ENCODE data around the gene TXNL4A. TPM values are rescaled to one million over a fixed set of nuclear protein-coding genes. Genes with fewer than 3 reads are reported as not detected.

Gene TXNL4A, protein sequence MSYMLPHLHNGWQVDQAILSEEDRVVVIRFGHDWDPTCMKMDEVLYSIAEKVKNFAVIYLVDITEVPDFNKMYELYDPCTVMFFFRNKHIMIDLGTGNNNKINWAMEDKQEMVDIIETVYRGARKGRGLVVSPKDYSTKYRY
- 100 to 1,000 TPM; 168 to 187 (median 174) TPM for total RNA-seq (2021; fragmentation: NEBNext Ultra II Directional; extraction: Animal tissue kit (Norgen Biotek cat#: 25700))
- long read RNA-seq, transcript TXNL4A-201 (3 exons, 3,504 nt), result major isoform, 23 of 37 reads
- long read RNA-seq, partial matches to known transcripts, result 2 of 37 reads
- long read RNA-seq, other reads (novel, unspliced or antisense), result 10 of 37 reads

DNA sequence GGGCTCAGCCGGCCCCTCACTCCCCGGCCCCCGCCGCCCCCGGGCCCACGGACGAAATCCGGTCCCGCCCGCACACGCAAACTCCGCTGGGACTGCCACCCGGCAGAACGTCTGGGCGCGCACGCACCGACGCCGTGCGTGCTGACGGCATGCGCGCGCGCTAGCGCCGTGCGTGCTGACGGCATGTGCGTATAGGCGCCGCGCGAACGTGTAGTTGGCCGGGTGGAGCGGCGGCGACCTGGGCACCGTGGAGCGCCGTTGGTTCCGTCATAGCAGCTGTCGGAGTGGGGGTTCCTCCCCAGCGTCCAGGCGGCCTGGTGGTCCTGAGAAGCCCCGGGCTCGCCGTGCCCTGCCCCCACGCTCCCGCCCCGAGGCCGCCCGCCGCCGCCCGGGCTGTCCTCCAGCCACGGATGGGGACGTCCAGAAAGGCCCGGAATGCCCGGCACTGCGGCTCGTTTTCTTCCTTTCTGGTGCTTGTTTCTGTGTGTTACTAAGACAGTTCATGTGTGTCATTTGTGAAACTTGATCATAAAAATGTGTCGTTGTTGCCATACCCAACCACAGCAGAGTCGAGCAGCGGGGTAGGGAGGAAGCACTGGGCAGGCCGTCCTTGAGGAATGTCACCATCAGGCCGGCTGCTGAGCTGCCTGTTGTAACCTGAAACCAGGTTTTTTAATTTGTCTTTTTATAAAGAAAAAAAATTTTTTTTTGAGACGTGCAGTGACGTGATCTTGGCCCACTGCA lies at the start of gene TXNL4A:
Gene TXNL4A, minus strand, starts transcription at position 113 of the 744 bp plus-strand sequence. CDS start 171 bp downstream, outside the sequence.
- TF ChIP-seq, protein P1, sequence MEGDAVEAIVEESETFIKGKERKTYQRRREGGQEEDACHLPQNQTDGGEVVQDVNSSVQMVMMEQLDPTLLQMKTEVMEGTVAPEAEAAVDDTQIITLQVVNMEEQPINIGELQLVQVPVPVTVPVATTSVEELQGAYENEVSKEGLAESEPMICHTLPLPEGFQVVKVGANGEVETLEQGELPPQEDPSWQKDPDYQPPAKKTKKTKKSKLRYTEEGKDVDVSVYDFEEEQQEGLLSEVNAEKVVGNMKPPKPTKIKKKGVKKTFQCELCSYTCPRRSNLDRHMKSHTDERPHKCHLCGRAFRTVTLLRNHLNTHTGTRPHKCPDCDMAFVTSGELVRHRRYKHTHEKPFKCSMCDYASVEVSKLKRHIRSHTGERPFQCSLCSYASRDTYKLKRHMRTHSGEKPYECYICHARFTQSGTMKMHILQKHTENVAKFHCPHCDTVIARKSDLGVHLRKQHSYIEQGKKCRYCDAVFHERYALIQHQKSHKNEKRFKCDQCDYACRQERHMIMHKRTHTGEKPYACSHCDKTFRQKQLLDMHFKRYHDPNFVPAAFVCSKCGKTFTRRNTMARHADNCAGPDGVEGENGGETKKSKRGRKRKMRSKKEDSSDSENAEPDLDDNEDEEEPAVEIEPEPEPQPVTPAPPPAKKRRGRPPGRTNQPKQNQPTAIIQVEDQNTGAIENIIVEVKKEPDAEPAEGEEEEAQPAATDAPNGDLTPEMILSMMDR (IDR thresholded peaks at IDR 0.05), result no peak
- no peaks in the 10 kb centered on the region for H3K27me3 Mint-ChIP-seq (ENCODE audit: insufficient read depth)
- peaks cover 9% of the 10 kb centered on the region; the same call in 1 of the 2 replicates for H3K36me3 Mint-ChIP-seq (ENCODE audit: low read depth)
- DNase-seq, result peak; percentile 65
- peak within 1 kb of the TSS; percentile 88 for H3K4me3 Mint-ChIP-seq
- H3K4me1 Mint-ChIP-seq (ENCODE audit: low read depth), result peaks cover 22% of the 10 kb centered on the region
- H3K9me3 Mint-ChIP-seq, result no peaks in the 10 kb centered on the region
- peak within 1 kb of the TSS; percentile 94 for H3K27ac Mint-ChIP-seq

DNA sequence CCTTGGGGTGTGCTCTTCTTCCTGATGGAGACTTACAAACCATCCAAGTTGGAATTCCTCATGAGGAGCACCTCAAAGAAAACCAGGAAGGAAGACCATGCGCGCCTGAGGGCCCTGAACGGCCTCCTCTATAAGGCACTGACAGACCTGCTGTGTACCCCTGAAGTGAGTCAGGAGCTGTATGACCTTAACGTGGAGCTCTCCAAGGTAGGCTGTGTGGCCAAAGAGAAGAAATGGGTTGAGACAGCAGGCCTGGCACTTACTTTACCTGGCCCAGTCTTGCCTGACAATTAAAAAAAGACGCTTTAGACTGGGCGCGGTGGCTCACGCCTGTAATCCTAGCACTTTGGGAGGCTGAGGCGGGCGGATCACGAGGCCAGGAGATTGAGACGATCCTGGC lies 48.9 kb upstream of the TXNL4A start:
- H3K27me3 Mint-ChIP-seq (ENCODE audit: insufficient read depth), result peaks cover 3% of the 10 kb centered on the region
- no peak overlapping the region for H3K4me3 Mint-ChIP-seq
- H3K4me1 Mint-ChIP-seq (ENCODE audit: low read depth), result peaks cover 25% of the 10 kb centered on the region
- DNase-seq, result no peak
- 0 out of 2 replicates have a peak, but pooled peaks cover 4% of the 10 kb centered on the region for H3K36me3 Mint-ChIP-seq (ENCODE audit: low read depth)
- H3K27ac Mint-ChIP-seq, result no peak overlapping the region
- TF ChIP-seq, protein P1 (IDR thresholded peaks at IDR 0.05), result no peak
- H3K9me3 Mint-ChIP-seq, result no peaks in the 10 kb centered on the region

DNA sequence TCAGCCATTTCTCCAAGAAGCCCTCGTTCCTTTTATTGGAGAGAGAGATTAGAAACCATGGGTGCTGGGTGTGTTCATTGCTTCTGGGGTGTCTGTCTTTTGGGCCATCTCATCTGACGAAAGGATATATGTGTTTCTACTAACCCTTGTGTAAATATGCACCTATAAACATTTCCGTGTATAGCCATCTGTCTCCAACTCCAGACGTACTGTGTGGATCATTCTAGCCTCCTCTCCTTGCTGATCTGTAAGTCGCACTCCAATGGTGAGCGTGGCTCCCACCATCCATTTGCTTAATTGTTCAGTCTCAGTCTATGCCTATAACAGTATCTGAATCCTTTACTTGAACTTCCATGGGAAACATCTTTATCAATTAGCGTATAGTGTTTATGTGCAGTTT lies 47.6 kb upstream of the TXNL4A start:
- Mint-ChIP-seq H3K4me3 (peak overlapping the region; percentile 96), H3K27me3 (ENCODE audit: insufficient read depth) (peaks cover 3% of the 10 kb centered on the region), H3K27ac (no peak overlapping the region), H3K9me3 (no peaks in the 10 kb centered on the region), H3K4me1 (ENCODE audit: low read depth) (peaks cover 31% of the 10 kb centered on the region), H3K36me3 (ENCODE audit: low read depth) (0 out of 2 replicates have a peak, but pooled peaks cover 4% of the 10 kb centered on the region)
- TF ChIP-seq, protein P1 (IDR thresholded peaks at IDR 0.05), result no peak
- no peak for DNase-seq

DNA sequence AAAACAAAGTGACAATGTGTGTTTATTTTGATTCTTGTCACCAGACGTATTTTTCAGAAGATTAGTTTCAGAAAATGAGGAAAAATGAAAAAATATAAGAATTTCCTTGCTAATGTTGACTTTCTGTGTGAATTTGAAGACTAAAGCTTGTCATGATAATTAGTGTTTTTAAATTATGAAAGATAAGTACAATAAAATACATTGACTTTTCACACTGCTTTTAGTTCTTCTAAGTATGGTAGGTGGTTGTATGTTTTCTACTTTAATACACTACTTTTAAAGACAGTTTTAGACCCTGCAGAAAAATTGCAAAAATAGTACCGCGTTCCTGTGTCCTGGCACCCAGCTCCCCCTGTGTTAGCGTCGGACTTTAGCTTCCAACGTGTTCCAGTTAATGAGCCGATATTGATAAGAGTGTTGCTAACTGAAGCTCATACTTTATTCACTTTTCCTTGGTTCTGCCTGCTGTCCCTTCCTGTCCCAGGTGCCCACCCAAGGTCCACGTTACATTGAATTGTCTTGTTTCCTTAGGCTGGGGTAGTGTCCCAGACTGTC lies 46.6 kb upstream of the TXNL4A start:
- Mint-ChIP-seq H3K27ac (peak overlapping the region; percentile 64), H3K36me3 (ENCODE audit: low read depth) (0 out of 2 replicates have a peak, but pooled peaks cover 4% of the 10 kb centered on the region), H3K4me1 (ENCODE audit: low read depth) (peaks cover 31% of the 10 kb centered on the region), H3K27me3 (ENCODE audit: insufficient read depth) (peaks cover 3% of the 10 kb centered on the region), H3K9me3 (no peaks in the 10 kb centered on the region), H3K4me3 (peak overlapping the region; percentile 96)
- TF ChIP-seq, protein P1 (IDR thresholded peaks at IDR 0.05), result peak; percentile 55; the same call in 1 of the 2 replicates
- no peak for DNase-seq

DNA sequence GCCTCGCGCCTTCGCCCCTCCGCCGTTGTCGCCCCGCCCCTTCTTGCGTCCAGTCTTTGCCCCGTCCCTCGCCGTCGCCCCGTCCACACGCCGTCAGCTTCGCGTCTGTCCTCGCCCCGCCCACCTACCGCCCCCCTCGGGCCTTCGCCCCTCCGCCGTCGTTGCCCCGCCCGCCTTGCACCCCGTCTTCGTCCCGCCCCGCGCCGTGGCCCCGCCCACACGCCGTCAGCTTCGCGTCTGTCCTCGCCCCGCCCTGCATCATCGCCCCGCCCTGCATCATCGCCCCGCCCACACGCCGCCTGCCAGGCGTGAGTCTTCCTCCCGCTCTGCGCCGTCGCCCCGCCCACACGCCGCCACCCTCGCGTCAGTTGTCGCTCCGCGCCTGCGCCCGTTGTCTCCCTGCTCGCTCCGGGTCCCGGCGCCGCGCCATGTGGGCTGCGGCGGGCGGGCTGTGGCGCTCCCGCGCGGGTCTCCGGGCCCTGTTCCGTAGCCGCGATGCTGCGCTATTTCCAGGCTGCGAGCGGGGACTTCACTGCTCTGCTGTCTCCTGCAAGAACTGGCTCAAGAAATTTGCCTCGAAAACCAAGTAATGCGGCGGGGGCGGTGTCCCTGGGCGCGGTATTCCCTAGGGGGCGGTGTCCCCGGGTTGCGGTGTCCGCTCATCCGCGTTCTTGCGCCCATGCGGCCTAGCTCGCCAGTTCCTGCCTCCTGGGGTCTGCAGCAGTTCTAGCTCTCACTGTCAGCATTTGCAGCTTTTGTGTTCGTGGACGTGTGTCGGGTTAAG lies 45.9 kb upstream of the TXNL4A start, which contains the start of gene RBFA:
Gene RBFA, plus strand, starts transcription at position 367 of the 784 bp plus-strand sequence. Its CDS starts 62 bp downstream, at position 429.
- no peaks in the 10 kb centered on the region for H3K9me3 Mint-ChIP-seq
- H3K4me1 Mint-ChIP-seq (ENCODE audit: low read depth), result peaks cover 31% of the 10 kb centered on the region
- TF ChIP-seq, protein P1 (IDR thresholded peaks at IDR 0.05), result peak; percentile 81
- peak within 1 kb of the TSS; percentile 96 for H3K4me3 Mint-ChIP-seq
- peaks cover 3% of the 10 kb centered on the region for H3K27me3 Mint-ChIP-seq (ENCODE audit: insufficient read depth)
- peak within 1 kb of the TSS; percentile 99 for H3K27ac Mint-ChIP-seq
- 0 out of 2 replicates have a peak, but pooled peaks cover 4% of the 10 kb centered on the region for H3K36me3 Mint-ChIP-seq (ENCODE audit: low read depth)
- peak; percentile 98 for DNase-seq

Measured in HFFc6 (cell line).